Measurements from ENCODE around the gene CDC14A.
A peak's percentile ranks its signal among the peaks of the same experiment; 100 is the strongest.

The CDC14A gene

DNA sequence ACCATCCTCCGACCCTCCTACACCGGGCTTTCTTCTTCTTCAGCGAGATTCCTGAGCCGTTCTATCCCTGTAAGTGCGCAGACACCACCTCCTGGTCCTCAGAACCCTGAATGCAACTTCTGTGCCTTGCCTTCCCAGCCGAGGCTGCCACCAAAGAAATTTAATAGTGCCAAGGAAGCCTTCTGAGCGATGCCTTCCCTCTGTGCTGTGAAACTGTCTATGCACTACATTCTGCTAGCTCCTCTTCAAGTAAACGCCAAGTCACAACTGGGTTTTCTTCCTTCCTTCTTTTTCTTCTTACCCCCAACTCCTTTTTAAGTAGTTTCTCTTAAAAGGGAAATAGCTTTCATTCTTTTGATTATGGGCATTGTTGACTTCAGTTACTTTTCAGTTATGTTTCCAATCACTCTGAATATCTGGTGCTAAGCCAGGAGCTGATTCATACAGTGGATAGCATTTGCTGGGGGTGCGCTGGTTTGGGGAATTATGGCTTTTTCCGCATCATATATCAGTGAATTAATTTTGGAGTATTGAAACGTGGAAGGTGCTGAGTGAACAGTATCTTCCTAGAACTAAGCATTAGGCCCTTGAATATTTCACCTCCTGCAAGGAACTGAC is 147.0 kb downstream of the CDC14A start:
- DNase-seq, result no peak

DNA sequence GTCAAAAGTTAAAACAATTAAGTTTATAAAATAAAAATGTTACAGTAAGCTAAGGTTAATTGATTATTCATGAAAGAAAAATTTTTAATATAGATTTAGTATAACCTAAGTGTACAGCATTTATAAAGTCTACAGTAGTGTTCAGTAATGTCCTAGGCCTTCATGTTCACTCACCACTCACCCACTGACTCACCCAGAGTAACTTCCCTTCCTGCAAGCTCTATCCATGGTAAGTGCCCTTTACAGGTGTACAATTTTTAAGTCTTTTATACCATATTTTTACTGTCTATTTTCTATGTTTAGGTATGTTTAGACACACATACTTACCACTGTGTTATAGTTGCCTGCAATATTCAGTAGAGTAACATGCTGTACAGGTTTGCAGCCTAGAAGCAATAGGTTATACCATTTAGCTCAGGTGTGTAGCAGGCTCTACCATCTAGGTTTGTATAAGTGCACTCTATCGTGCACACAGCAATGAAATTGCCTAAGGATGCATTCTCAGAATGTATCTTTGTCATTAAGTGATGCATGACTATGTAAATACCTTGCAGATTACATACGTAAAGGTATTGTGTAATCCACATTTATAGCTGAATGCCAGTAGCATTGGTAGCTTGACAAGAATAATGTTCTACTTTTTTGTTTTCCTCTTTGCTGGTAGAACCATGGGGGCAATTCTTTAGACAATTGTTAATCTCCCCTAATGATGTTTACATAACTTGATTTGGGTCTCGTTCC is 149.9 kb downstream of the CDC14A start:
- peak; percentile 18 for DNase-seq

DNA sequence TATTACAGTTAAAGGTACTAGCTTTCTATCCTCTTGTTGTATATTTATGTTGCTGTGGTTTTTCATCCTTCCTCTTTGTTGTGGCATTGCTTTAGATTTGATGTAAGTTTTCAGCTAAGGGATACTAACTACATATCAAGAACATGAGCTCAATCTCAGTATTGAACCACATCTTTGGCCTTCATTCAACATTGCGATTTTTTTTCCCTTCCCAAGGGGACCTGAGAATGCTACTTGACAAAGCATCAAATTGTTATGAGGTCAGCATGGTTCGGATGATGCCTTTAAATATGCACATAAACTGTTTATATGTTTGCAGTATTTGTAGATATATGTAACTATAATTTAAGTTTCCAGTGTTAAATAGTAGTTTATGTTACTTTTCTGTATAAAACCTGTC is 153.9 kb downstream of the CDC14A start:
- DNase-seq, result no peak

DNA sequence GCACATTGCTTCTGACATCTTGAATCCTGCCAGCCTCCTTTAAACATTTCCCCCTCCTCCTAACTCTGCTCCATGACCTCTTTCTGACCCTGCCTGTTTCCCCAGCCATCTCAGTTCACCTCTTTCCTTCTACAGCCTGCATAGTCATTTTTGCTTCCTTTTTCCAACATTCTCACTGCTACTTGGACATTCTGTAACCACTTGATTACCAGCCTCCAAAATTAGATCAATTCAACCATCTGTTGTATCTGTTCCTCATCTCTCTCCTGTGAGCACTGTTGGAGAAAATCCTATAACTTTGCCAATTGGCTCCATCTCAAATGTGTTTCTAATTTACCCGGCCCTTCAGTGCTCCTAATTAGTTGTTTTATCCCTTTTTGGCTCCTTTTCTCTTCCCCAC is 158.1 kb downstream of the CDC14A start:
- DNase-seq, result no peak

DNA sequence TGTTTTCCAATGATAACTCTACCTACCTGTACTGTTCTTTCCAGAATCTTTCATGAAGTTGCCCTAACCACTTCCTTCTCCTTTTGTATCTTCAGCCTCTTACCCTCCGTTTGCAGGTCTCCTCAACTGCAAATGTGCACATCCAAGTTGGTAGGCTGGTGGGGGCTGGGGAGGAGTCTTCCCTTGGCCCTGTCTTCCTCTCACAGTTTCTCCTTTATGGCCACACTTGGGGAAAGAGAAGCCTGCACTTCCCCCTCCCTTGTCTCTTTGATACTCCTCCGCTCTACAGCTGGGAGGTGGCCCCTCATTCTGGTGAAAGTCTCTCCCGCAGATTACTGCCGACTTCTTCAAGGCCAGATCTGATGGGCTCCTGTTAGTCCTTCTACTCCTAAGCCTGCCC is 158.8 kb downstream of the CDC14A start:
- no peak for DNase-seq

DNA sequence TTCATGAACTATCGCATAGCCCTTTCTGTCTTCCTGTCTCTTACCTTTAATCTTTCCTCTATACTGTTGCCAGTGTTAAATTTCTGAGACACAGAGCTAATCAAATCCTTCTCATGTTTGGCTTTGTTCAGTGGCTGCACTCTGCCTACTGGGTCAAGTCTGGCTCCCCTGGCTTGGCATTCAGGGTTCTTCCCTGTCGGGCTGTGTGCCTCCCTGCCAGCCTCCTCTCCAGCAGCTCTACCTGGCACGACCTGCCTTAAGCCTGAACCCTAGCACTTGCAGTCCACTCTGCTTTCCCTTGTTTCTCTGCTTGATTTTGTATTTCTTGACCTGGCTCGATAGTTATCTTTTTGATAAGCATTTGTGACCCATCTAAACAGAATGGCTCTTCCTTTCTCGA is 159.5 kb downstream of the CDC14A start:
- no peak for DNase-seq

DNA sequence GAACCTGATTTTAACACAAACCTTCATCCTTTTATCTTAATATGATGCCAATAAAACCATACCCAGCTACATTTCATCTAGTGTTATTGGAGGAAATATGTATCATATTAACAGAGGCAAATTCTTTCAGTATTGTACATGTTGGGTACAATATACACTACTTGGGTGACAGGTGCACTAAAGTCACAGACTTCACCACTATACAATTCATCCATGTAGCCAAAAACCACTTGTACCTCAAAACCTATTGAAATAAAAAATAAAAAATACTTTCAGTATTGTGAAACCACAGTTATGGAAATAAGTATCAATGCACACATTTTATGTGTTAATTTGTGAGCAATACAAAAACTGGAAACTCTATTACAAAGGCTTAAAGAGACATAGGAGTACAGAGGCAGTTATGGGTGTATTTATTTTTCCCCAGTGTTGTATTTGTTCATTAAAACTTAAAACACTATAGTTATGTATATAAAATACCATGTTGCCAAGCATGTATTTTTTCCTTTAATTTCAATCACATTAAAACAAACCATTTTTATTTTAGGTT is 160.6 kb downstream of the CDC14A start:
- DNase-seq, result no peak

DNA sequence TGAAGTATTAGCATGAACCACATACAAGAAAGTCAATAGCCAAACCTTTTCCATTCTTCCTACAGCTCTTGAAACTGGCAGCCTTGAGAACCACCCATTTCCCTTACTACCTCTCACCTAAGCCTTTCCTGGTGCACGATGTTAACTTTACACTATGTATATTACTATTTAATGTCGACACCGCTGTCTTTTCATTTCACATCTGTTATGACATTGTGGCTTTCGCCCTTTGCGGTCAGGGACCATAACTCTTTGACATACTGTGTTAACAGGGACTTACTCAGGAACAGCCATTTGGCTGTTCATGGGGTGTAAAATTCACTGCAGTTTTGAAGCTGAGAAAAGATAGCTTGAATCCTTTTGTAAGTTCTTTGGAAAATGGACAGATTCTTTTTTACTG is 164.6 kb downstream of the CDC14A start:
- DNase-seq, result no peak

DNA sequence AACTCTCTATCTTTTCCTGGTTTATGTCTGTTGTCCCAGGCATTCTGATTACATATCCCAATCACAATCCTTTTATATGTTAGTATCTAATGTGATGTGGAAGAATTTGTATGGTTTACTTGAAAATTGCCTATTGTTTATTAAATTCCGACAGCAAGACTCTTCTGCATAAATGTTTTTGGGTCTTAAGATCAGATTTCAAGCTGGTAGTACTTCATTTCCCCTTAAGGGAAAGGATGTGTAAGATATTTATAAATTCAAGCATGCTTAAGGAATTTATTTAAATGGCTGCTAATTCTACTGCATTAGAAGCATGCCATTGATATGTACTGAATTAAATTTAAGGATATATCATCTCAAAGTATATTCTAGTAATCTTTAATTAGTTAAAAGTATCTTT is 165.2 kb downstream of the CDC14A start:
- DNase-seq, result no peak

DNA sequence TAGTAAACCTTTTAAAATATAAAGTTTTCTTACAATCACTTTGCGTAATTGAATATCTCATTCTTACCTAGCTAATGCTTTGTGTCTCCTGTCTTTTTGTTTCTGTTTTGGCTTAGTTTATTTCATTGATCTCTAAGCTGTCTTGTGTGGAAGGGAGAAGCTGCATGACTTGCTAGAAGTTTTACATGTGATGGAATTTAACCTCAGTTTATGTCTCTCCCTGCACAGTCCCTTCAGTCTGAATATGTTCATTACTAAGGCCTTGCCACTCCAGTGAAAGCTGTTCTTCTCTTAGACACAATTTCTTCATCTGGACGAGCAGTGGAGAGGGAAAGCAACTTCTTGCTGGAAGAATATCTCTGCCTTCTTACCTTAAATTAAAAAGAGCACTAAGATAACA is 165.7 kb downstream of the CDC14A start:
- DNase-seq, result no peak

DNA sequence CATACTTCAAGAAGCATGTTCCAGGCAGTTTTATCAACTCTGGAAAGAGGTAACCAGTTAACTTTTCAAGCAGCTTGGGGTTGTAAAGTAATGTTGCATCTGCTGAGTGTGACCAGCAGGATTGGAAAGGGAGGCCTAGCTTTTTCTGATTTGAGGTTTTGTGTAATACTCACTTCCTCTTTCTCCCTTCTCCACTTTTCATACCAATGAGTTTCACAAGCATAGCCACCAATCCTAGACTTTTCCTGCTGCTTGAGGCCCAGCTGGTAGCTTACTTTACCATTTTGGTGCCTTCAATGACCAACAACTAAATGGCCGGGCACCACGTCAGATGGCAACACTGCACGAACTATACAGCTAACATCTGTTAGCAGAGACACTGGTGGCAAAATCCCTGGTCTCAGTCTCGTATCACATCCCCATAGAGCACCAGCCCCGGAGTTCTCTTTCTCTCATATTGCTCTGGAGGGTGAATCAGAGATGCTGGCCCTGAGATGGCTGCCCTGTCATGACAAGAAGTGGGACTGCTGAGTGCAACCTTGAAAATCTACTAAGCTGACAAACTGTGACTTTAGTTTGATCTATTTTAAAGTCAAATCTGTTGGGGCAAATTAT is 170.8 kb downstream of the CDC14A start:
- DNase-seq, result no peak

DNA sequence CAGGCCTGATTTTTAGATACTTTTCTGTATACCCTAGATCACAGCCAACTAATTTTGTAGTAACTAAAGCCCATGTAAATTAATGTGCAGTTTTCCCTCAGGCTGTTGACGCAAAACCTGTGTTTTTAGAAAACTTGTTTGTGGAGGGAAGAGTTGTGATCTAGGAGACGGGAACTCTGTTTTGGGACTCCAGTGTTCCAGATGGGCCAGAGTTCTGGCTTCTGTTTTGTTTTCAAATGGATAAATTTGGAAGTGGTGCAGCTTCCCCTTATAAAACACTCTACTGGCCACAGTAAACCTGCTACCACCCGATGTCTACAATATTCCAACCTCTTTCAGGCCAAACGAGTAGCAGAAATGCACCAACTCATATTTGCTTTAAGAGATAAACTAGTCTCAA is 172.0 kb downstream of the CDC14A start:
- DNase-seq, result no peak

DNA sequence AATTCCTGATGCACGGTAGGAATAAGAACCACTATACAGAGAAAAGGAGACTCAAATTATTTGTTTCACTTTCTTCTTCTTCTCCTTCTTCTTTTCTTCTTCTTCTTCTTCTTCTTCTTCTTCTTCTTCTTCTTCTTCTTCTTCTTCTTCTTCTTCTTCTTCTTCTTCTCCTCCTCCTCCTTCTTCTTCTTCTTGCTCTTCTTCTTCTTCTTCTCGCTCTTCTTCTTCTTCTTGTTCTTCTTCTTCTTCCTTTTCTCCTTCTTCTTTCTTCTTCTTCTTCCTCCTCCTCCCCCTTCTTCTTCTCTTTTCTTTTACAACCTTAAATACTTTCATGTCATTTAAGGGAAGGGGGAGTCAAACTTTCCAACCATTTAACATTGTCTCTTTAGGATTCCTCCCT is 174.6 kb downstream of the CDC14A start:
- no peak for DNase-seq

DNA sequence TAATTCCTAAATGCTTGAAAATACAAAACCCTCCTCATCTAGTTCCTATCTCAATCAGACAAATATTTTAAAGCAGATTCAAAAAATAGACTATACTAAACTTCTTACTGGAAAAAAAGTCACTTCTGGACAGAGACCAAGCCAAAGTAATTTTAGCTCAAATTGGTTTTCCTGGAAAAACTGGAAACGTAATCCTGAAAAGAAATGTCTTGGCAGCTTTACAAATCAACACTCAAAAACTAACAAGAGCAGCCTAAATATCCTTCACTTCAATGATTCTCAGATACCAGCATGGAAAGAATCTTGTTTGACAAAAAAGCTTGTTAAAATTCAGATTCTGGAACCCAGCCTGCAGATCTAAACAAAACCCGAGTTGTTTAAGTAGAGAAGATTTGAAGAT is 176.6 kb downstream of the CDC14A start:
- DNase-seq, result no peak

DNA sequence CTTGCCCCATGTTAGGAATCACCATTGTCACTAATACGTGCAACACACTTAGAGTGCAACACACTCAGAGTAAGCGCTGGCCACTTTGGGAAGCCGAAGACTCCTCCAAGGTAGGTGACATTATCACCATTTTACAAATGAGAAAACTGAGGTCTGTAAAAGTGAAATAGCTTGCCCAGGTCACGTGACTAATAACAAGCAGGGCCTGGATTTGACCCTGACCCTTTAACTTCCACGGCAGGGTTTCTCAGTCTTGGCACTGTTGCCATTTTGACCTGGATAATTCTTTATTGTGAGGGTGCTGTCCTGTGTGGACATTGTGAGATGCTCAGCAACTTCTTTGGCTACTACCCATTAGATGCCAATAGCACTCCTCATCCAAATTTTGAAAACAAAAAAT is 177.8 kb downstream of the CDC14A start:
- DNase-seq, result no peak

DNA sequence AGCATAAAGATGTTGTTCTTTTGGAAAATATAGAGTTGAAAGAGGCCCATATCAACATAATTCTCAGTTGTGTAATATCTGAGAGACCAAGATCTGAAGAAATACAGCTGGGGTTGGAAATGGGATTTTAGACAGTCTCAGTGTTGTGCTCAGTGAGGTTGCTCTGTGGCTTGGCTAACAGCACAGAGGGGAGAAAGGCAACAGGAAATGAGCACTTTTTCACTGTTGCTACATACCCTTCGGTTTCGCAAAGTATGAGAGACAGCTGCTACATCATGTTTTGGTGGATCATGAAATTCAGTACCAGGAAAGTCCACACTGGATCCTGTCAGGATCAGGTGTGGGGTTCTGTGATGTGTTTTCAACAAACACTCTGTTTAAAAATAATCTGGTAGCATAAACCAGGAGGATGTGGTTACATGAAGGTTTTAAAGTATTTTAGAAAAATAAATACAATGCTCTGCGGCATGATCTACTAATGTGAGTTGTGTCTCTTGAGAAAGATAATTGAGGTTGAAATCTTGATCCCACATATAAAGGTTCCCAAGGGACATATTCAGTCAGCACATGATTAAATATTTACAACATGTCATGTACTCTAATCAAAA is 178.7 kb downstream of the CDC14A start:
- no peak for DNase-seq

DNA sequence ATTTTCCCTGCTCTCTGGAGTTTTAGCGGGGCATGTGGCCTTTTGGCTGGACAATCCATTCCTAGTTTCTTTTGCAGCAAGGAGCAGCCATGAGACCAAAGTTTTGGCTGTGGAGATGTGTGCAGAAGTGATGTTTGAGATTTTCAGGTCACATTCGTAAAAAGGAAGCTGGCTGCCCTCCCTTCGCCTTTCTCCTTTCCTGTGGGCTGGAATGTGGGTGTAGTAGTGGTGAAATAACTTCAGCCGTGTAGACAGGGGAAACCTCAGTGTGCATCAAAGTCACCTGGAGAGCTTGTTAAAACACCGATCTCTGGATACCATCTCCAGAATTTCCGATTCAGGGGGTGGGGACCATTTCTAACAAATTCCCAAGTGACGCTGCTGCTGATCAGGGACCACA is 180.3 kb downstream of the CDC14A start:
- DNase-seq, result no peak

DNA sequence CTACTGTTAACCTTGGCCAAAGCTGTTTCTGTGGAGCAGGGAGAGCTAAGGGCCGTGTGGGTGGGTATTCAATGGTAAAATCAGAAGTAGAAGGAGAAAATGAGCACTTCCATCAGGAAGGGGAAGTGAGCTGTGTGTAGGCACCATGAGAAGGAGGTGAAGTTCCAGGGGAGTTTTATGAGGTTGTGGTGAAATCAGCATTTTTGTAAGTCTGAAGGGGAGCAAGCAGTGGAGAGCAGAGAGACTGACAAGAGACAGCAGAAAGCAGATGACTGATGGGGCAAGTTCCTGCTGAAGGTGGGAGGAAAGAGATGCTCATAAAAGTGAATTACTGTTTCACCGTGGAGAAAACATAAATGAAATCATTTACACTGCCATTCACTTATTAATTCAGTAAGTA is 183.0 kb downstream of the CDC14A start:
- no peak for DNase-seq

DNA sequence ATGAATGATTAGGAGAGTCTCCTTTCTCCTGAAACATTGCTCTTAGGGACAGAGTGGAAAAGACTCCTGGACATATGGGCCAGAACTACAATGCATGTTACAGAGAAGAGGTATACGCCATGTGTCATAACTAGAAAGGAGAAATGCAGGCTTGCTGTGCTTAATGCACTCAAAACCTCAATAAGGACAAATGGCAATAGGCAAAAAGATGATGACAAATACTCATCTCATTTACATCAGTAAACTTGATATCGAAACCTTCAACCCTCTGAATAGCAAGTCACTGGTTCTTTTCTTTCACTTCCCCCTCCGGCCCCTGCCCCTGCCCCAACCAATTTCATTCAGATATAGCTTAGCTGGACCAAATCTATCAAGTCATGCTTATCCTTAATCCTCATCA is 183.7 kb downstream of the CDC14A start:
- DNase-seq, result no peak

DNA sequence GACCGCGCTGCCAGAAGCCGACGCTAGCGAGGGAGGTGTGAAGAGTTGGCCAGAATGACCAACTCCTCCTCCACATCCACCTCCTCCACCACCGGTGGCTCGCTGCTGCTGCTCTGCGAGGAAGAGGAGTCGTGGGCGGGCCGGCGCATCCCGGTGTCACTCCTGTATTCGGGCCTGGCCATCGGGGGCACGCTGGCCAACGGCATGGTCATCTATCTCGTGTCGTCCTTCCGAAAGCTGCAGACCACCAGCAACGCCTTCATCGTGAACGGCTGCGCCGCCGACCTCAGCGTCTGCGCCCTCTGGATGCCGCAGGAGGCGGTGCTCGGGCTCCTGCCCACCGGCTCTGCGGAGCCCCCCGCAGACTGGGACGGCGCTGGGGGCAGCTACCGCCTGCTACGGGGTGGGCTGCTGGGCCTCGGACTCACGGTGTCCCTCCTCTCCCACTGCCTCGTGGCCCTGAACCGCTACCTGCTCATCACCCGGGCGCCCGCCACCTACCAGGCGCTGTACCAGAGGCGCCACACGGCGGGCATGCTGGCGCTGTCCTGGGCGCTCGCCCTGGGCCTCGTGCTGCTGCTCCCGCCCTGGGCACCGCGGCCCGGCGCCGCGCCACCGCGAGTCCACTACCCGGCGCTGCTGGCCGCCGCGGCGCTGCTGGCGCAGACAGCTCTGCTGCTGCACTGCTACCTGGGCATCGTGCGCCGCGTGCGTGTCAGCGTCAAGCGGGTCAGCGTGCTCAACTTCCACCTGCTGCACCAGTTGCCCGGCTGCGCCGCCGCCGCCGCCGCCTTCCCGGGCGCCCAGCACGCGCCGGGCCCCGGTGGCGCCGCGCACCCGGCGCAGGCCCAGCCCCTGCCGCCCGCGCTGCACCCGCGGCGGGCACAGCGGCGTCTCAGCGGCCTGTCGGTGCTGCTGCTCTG is 186.9 kb downstream of the CDC14A start:
- DNase-seq, result no peak

DNA sequence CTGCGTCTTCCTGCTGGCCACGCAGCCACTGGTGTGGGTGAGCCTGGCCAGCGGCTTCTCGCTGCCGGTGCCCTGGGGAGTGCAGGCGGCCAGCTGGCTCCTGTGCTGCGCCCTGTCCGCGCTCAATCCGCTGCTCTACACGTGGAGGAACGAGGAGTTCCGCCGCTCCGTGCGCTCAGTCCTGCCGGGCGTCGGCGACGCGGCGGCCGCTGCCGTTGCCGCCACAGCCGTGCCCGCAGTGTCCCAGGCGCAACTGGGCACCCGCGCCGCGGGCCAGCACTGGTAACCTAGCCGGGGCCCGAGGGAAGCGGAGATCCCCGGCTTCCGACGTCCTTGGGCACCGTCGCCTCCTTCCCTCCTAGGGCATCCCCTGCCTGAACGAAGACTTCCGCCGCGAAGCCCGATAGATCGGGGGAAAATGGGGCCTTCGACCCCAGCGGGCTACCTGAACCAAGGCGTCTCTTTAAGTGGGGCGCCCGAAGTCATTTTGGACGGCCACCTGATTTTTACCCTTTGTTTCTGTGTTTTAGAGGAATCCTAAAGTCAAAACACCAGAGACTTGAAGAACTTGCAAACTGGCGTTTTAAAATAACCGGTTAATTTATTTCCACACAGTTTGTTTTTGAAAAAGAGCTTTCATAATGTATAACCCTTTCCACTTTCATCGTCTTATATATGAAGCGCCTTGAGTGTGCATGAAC is 187.7 kb downstream of the CDC14A start:
- DNase-seq, result no peak

DNA sequence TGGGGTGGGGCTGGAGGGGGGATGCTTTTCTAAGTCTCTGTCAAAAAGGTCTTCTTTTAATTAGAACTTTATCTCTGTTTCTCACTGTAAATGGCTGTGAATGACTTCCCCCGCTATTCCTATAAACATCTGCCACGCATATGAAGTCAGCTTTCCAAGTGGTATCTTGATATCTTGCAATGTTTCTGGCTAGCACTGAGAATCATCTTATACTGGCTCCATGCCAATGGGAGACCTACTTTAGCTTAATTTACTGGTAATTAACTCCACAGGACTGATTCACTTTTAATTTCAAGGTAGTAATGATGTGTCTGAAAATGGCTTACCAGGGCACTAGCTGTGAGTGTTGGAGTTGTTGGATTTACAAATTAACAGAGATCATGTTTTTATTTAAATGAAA is 190.0 kb downstream of the CDC14A start:
- DNase-seq, result no peak
